MG63 (cell line): Measurements from ENCODE around the gene PCDHGA7. TPM values are rescaled to one million over a fixed set of nuclear protein-coding genes. Genes with fewer than 3 reads are reported as not detected.
"Not testable (repeated sequence)": the region's sequence is repeated elsewhere in the genome, so short reads cannot be mapped to it uniquely, and the experiment has no call there.

ENCODE experiments used
- DNase-seq: peaks from one replicate; pipeline ENCODE4 v3.0.0-alpha.2; 2020
- H3K27me3 ChIP-seq: fragments of 250-450 bp; sonication (Bioruptor Pico); 2 replicates; pipeline ENCODE4 v1.5.1; 2020; ENCODE audit warnings: mild to moderate bottlenecking, moderate library complexity
- H3K36me3 ChIP-seq: fragments of 250-450 bp; sonication (Bioruptor Pico); 2 replicates; pipeline ENCODE4 v1.5.1; 2020; ENCODE audit warnings: mild to moderate bottlenecking, moderate library complexity
- H3K4me3 ChIP-seq: fragments of 250-450 bp; sonication (Bioruptor Pico); 2 replicates; pipeline ENCODE4 v1.5.1; 2020; ENCODE audit warnings: mild to moderate bottlenecking, moderate library complexity
- H3K9me3 ChIP-seq: fragments of 250-450 bp; sonication (Bioruptor Pico); 2 replicates; pipeline ENCODE4 v1.5.1; 2020; ENCODE audit warnings: mild to moderate bottlenecking, moderate library complexity
- total RNA-seq: library from RNA; depleted of rRNA; stranded (reverse); fragments of >200 nt; shearing (Covaris generic); gene quantifications from 2 replicates; pipeline ENCODE4 v1.2.3, GENCODE V29; 2014; ENCODE audit warnings: low replicate concordance; rRNA removed

PCDHGA7 gene
- total RNA-seq, 1 experiment from 2014 or later: 0.07 TPM

DNA sequence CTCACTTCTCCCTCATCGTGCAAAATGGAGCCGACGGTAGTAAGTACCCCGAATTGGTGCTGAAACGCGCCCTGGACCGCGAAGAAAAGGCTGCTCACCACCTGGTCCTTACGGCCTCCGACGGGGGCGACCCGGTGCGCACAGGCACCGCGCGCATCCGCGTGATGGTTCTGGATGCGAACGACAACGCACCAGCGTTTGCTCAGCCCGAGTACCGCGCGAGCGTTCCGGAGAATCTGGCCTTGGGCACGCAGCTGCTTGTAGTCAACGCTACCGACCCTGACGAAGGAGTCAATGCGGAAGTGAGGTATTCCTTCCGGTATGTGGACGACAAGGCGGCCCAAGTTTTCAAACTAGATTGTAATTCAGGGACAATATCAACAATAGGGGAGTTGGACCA lies 48.7 kb downstream of the PCDHGA7 start:
- DNase-seq: no peak
- H3K9me3 ChIP-seq: peaks cover 4% of the 10 kb centered on the region; the same call in 1 of the 2 replicates
- H3K4me3 ChIP-seq: no peak overlapping the region
- no peaks in the 10 kb centered on the region for H3K27me3 ChIP-seq
- H3K36me3 ChIP-seq: no peaks in the 10 kb centered on the region

DNA sequence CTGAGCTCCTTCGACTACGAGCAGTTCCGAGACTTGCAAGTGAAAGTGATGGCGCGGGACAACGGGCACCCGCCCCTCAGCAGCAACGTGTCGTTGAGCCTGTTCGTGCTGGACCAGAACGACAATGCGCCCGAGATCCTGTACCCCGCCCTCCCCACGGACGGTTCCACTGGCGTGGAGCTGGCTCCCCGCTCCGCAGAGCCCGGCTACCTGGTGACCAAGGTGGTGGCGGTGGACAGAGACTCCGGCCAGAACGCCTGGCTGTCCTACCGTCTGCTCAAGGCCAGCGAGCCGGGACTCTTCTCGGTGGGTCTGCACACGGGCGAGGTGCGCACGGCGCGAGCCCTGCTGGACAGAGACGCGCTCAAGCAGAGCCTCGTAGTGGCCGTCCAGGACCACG lies 49.8 kb downstream of the PCDHGA7 start:
- H3K36me3 ChIP-seq, H3K4me3 ChIP-seq: not testable (repeated sequence)

DNA sequence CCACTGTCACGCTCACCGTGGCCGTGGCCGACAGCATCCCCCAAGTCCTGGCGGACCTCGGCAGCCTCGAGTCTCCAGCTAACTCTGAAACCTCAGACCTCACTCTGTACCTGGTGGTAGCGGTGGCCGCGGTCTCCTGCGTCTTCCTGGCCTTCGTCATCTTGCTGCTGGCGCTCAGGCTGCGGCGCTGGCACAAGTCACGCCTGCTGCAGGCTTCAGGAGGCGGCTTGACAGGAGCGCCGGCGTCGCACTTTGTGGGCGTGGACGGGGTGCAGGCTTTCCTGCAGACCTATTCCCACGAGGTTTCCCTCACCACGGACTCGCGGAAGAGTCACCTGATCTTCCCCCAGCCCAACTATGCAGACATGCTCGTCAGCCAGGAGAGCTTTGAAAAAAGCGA lies 50.2 kb downstream of the PCDHGA7 start:
- not testable (repeated sequence) for H3K9me3 ChIP-seq, DNase-seq, H3K27me3 ChIP-seq, H3K4me3 ChIP-seq, H3K36me3 ChIP-seq

More for the DNA sequence above, 49.8 kb downstream of the PCDHGA7 start:
- not testable (repeated sequence) for DNase-seq, H3K9me3 ChIP-seq, H3K27me3 ChIP-seq

DNA sequence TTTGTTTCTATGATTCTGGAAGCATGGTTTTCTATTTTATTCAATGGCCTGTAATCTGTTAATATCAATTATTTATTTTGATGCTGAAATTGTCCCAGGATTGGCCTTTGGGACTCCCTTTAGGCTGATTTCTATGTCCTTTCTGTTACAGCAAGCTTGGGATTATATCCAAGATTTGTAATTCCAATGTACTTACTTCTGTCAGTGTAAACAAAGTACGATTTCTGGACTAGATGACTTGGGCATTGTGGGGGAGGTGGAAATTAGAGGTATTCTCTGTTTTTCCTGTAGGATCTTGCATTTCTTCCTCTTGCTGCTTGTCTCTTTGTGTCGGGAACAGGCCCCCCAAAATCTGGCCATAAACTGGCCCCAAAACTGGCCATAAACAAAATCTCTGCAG lies 51.5 kb downstream of the PCDHGA7 start:
- DNase-seq: no peak
- Histone ChIP-seq H3K36me3 (no peaks in the 10 kb centered on the region), H3K27me3 (no peaks in the 10 kb centered on the region), H3K9me3 (peaks cover 4% of the 10 kb centered on the region; the same call in 1 of the 2 replicates), H3K4me3 (no peak overlapping the region)

Other genes starting within 250 kb of the PCDHGA7 start
- 2.3 TPM in 1 of 2 replicates, not detected in the other for gene PCDHB5, start 247.5 kb upstream of the PCDHGA7 start, total RNA-seq
- 0.10 TPM in 1 of 2 replicates, not detected in the other for gene PCDHB6, start 232.7 kb upstream of the PCDHGA7 start, total RNA-seq
- gene PCDHB7, start 210.1 kb upstream of the PCDHGA7 start, total RNA-seq: 0.46 TPM in 1 of 2 replicates, not detected in the other
- gene PCDHB8, start 205.0 kb upstream of the PCDHGA7 start, total RNA-seq: not detected in 2 replicates
- gene PCDHB16, start 200.4 kb upstream of the PCDHGA7 start, total RNA-seq: 0.10 and 1.2 TPM in 2 replicates
- gene PCDHB9, start 195.6 kb upstream of the PCDHGA7 start, total RNA-seq: 1.9 TPM in 1 of 2 replicates, not detected in the other
- 0.10 TPM in 1 of 2 replicates, not detected in the other for gene PCDHB10, start 190.4 kb upstream of the PCDHGA7 start, total RNA-seq
- gene PCDHB11, start 183.1 kb upstream of the PCDHGA7 start, total RNA-seq: 1.0 TPM in 1 of 2 replicates, not detected in the other
- gene PCDHB12, start 174.0 kb upstream of the PCDHGA7 start, total RNA-seq: 0.16 TPM in 1 of 2 replicates, not detected in the other
- 0.40 TPM in 1 of 2 replicates, not detected in the other for gene PCDHB13, start 168.8 kb upstream of the PCDHGA7 start, total RNA-seq
- 0.74 and 3.8 TPM in 2 replicates for gene PCDHB14, start 159.4 kb upstream of the PCDHGA7 start, total RNA-seq
- 0.07 and 2.0 TPM in 2 replicates for gene PCDHB15, start 137.3 kb upstream of the PCDHGA7 start, total RNA-seq
- gene SLC25A2, start 78.7 kb upstream of the PCDHGA7 start, total RNA-seq: not detected in 2 replicates
- 183 and 217 TPM in 2 replicates for gene TAF7, start 62.0 kb upstream of the PCDHGA7 start, total RNA-seq
- 0.42 and 0.56 TPM in 2 replicates for gene PCDHGA1, start 52.2 kb upstream of the PCDHGA7 start, total RNA-seq
- gene PCDHGA2, start 44.0 kb upstream of the PCDHGA7 start, total RNA-seq: not detected in 2 replicates
- gene PCDHGA3, start 38.9 kb upstream of the PCDHGA7 start, total RNA-seq: not detected in 2 replicates
- gene PCDHGB1, start 32.6 kb upstream of the PCDHGA7 start, total RNA-seq: 0.59 and 1.3 TPM in 2 replicates
- gene PCDHGA4, start 27.7 kb upstream of the PCDHGA7 start, total RNA-seq: 0.23 and 0.44 TPM in 2 replicates
- gene PCDHGB2, start 22.7 kb upstream of the PCDHGA7 start, total RNA-seq: 1.6 and 2.5 TPM in 2 replicates
- not detected in 2 replicates for gene PCDHGA5, start 18.6 kb upstream of the PCDHGA7 start, total RNA-seq
- 0.81 TPM in 1 of 2 replicates, not detected in the other for gene PCDHGB3, start 12.5 kb upstream of the PCDHGA7 start, total RNA-seq
- gene PCDHGA6, start 8.9 kb upstream of the PCDHGA7 start, total RNA-seq: 0.20 and 2.3 TPM in 2 replicates
- gene PCDHGB4, start 5.0 kb downstream of the PCDHGA7 start, total RNA-seq: 0.17 and 0.26 TPM in 2 replicates
- gene PCDHGA8, start 9.9 kb downstream of the PCDHGA7 start, total RNA-seq: 0.03 and 0.59 TPM in 2 replicates
- gene PCDHGB5, start 15.2 kb downstream of the PCDHGA7 start, total RNA-seq: 0.53 TPM in 1 of 2 replicates, not detected in the other
- not detected in 2 replicates for gene PCDHGA9, start 20.0 kb downstream of the PCDHGA7 start, total RNA-seq
- gene PCDHGB6, start 25.3 kb downstream of the PCDHGA7 start, total RNA-seq: not detected in 2 replicates
- 1.0 and 1.2 TPM in 2 replicates for gene PCDHGA10, start 30.2 kb downstream of the PCDHGA7 start, total RNA-seq
- 0.10 TPM in 1 of 2 replicates, not detected in the other for gene PCDHGB7, start 34.9 kb downstream of the PCDHGA7 start, total RNA-seq
- gene PCDHGA11, start 38.3 kb downstream of the PCDHGA7 start, total RNA-seq: not detected in 2 replicates
- not detected in 2 replicates for gene PCDHGA12, start 47.8 kb downstream of the PCDHGA7 start, total RNA-seq
- gene PCDHGC3, start 93.2 kb downstream of the PCDHGA7 start, total RNA-seq: 42.3 and 49.8 TPM in 2 replicates
- gene PCDHGC4, start 102.3 kb downstream of the PCDHGA7 start, total RNA-seq: not detected in 2 replicates
- gene PCDHGC5, start 106.3 kb downstream of the PCDHGA7 start, total RNA-seq: 0.46 TPM in 1 of 2 replicates, not detected in the other
- 28.4 and 43.9 TPM in 2 replicates for gene DIAPH1, start 236.3 kb downstream of the PCDHGA7 start, total RNA-seq